Esophagus squamous epithelium (tissue), 4 donors: ENCODE measurements around the gene SOCS1.

Experiments used
- POLR2A ChIP-seq, 4 donors: fragments of 450-650 bp; IDR thresholded peaks; one replicate each; pipeline ENCODE4 v1.6.1; 2017; ENCODE audit warnings: antibody characterized with exemption in 4 of 4, mild to moderate bottlenecking in 4 of 4, moderate library complexity in 3 of 4
- TF ChIP-seq, protein P1 (sequence below), 6 experiments: fragments of 450-650 bp in 4 of 6; fragments of 200-600 bp in 2 of 6; sonication (generic) in 2 of 6; IDR thresholded peaks; one replicate each; pipeline ENCODE4 v1.5.1; 2016 to 2019; ENCODE audit warnings: antibody characterized with exemption in 6 of 6, mild to moderate bottlenecking in 4 of 6, moderate library complexity in 4 of 6

DNA sequence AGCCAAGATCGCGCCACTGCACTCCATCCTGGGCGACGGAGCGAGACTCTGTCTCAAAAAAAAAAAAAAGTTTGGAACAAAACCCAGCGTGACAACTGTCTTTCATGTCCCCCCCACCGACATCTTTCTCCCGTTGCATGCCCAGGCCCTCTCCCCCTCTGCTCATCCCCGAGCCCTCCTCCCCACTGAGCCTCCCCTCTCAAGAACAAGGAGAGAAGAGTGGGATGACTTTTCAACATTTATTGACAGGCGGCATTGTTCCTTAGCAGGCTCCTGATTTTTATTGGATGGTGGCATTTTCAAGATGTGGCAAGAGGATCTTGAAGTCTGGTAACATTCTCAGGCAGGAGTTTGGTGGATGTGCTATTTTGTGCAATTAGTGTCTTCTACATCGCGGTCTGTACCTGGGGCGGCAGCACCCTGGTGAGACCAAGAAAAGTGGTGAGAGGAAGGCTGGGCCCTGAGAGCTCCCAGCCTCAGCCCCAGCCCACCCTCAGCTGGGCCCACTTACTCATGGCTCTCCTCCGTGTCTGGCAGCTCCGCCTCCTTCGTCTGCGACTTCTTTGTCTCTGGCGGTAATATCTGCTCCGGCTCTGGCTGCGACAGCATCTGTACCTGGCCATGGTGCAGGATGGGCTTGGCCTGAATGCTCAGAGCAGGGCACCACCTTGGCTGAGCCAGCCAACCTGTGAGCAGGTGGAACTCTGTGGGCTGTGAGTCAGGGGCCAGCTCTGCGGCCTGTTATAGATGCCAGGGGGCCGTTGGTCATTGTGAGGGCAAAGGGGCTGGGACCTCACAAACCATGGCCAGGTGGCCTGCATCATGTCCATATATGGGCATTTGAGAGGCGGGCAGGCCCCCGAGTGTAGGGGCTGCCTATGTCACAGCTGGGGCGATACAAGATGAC is 24.9 kb upstream of the SOCS1 start, which contains the start of gene PRM1:
- TF ChIP-seq, protein P1, sequence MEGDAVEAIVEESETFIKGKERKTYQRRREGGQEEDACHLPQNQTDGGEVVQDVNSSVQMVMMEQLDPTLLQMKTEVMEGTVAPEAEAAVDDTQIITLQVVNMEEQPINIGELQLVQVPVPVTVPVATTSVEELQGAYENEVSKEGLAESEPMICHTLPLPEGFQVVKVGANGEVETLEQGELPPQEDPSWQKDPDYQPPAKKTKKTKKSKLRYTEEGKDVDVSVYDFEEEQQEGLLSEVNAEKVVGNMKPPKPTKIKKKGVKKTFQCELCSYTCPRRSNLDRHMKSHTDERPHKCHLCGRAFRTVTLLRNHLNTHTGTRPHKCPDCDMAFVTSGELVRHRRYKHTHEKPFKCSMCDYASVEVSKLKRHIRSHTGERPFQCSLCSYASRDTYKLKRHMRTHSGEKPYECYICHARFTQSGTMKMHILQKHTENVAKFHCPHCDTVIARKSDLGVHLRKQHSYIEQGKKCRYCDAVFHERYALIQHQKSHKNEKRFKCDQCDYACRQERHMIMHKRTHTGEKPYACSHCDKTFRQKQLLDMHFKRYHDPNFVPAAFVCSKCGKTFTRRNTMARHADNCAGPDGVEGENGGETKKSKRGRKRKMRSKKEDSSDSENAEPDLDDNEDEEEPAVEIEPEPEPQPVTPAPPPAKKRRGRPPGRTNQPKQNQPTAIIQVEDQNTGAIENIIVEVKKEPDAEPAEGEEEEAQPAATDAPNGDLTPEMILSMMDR (IDR thresholded peaks at IDR 0.05) = no peak
- TF ChIP-seq POLR2A (IDR thresholded peaks at IDR 0.05) = no peak
